ENCODE data around the gene CCL13. TPM values are rescaled to one million over a fixed set of nuclear protein-coding genes. Genes with fewer than 3 reads are reported as not detected.

The CCL13 gene
- total and polyA plus RNA-seq, 10 donors = 0.12 to 0.54 TPM; not detected in 8

- peak; percentile 47 for DNase-seq
- Histone ChIP-seq H3K4me1 (peaks cover 0 to 18% (median 6%) of the 10 kb centered on the region in 6 donors), H3K9me3 (no peaks in the 10 kb centered on the region), H3K27ac (no peak overlapping the region), H3K36me3 (no peaks in the 10 kb centered on the region), H3K27me3 (replicated peaks in 1 of 7) (no peaks in the 10 kb centered on the region), H3K4me3 (no peak overlapping the region)
- intact Hi-C loops (cut with DNase I; ENCODE audit: low total_unique reads) = no loop called here
- TF ChIP-seq POLR2A (IDR thresholded peaks at IDR 0.05) (no peak), CTCF (IDR thresholded peaks at IDR 0.05 in 8 of 11, conservative IDR thresholded peaks at IDR 0.05 in 3 of 11) (no peak), POLR2AphosphoS5 (IDR thresholded peaks at IDR 0.05) (no peak)
- 56 to 68% (median 64%) methylated on average over 5 of the region's 5 CpGs for WGBS, 5 donors
These were observed 30.6 kb downstream of the CCL13 start for GRCh38 chr17:34386697-34387550.

DNA sequence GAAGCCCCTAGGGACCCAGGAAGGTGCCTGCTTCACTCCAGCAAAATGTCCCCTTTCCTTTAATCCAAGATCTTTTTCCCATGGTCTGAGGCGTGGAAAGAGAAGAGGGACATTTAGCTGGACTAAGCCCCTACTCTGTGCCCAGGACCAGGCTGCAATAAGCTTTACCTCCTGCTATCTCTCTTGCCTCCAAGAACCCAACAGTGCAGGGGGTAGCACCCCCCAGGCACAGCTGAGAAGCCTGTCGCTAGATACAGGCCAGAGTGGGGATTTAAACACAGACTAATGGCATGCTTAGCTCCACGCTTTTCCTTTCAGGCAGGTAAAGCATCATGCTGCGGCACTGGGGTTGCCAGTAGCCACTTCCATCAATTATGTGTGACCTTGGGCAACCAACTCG is 31.3 kb downstream of the CCL13 start:
- TF ChIP-seq POLR2A (IDR thresholded peaks at IDR 0.05) (no peak), CTCF (IDR thresholded peaks at IDR 0.05 in 8 of 11, conservative IDR thresholded peaks at IDR 0.05 in 3 of 11) (no peak), POLR2AphosphoS5 (IDR thresholded peaks at IDR 0.05) (no peak)
- H3K9me3 ChIP-seq = no peaks in the 10 kb centered on the region
- H3K27ac ChIP-seq = no peak overlapping the region
- intact Hi-C loops (cut with DNase I; ENCODE audit: low total_unique reads) = no loop called here
- no peak overlapping the region for H3K4me3 ChIP-seq
- 42 to 69% (median 60%) methylated on average over 2 to 5 of the region's 5 CpGs for WGBS, 5 donors
- H3K36me3 ChIP-seq = no peaks in the 10 kb centered on the region
- peaks cover 0 to 14% (median 4%) of the 10 kb centered on the region in 6 donors for H3K4me1 ChIP-seq
- H3K27me3 ChIP-seq (replicated peaks in 1 of 7) = no peaks in the 10 kb centered on the region
- DNase-seq = no peak

DNA sequence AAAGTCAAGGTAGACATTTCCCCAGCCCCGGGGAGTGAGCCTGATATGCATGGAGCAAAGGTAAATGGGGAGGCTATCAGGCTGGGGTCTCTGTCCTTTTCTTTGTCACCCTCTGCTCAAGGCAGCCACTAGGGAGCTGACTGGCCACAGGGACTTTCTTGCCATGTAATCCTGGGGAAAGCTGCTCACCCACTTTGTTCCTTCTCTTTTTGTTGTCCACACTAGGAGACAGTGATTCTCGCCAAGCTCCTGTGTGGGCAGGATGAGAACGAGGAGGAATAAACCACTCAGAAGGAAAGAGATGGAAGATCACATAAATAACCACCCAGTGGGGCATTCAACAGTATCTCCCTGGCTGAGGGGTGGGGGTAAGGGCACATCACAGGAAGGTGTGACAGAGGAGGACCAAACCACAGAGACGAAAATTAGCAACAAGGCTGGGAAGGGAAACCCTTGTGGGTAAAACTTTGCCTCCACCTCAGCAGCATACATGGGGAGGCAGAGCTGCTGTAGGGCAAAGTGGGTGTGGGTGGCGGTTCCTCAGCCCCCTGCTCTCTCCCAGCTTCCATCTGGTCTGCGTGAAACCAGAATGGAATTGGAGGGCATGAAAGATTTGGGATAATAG is 33.0 kb downstream of the CCL13 start:
- H3K4me1 ChIP-seq = peaks cover 0 to 10% (median 3%) of the 10 kb centered on the region in 6 donors
- TF ChIP-seq POLR2AphosphoS5 (IDR thresholded peaks at IDR 0.05) = no peak
- TF ChIP-seq POLR2A (IDR thresholded peaks at IDR 0.05) = no peak
- TF ChIP-seq CTCF (IDR thresholded peaks at IDR 0.05 in 8 of 11, conservative IDR thresholded peaks at IDR 0.05 in 3 of 11) = no peak
- WGBS, 5 donors = 39 to 52% (median 44%) methylated on average over 6 of the region's 6 CpGs
- no peaks in the 10 kb centered on the region for H3K27me3 ChIP-seq (replicated peaks in 1 of 7)
- H3K4me3 ChIP-seq = no peak overlapping the region
- intact Hi-C loops (cut with DNase I; ENCODE audit: low total_unique reads) = no loop called here
- no peak overlapping the region for H3K27ac ChIP-seq
- H3K36me3 ChIP-seq = no peaks in the 10 kb centered on the region
- H3K9me3 ChIP-seq = no peaks in the 10 kb centered on the region
- DNase-seq = no peak

DNA sequence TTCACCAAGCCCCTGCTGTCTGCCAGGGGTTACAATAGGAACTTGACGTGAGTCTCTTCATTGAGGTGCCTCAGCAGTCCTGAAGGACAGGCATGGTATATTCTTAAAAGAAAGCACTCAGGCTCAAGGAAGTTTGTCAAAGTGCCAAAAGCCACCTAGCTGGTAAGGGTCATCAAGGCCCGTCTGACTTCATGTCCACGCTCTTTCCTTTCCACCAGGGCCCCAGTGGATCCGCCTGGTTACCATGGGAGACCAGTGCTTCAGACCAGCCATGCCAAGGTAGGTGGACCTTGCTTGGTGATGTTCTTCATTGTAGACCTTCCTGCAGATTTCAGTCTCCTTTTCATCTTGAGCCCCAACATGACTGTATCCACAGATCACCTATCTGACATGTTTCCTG is 34.4 kb downstream of the CCL13 start:
- H3K9me3 ChIP-seq = no peaks in the 10 kb centered on the region
- WGBS, 5 donors = 84 to 97% (median 93%) methylated on average over 4 of the region's 4 CpGs
- H3K36me3 ChIP-seq = no peaks in the 10 kb centered on the region
- H3K4me1 ChIP-seq = peaks cover 0 to 10% (median 3%) of the 10 kb centered on the region in 6 donors
- H3K27ac ChIP-seq = no peak overlapping the region
- no peaks in the 10 kb centered on the region for H3K27me3 ChIP-seq (replicated peaks in 1 of 7)
- intact Hi-C loops (cut with DNase I; ENCODE audit: low total_unique reads) = no loop called here
- TF ChIP-seq POLR2A (IDR thresholded peaks at IDR 0.05) = no peak
- no peak for TF ChIP-seq POLR2AphosphoS5 (IDR thresholded peaks at IDR 0.05)
- TF ChIP-seq CTCF (IDR thresholded peaks at IDR 0.05 in 8 of 11, conservative IDR thresholded peaks at IDR 0.05 in 3 of 11) = no peak
- DNase-seq = no peak
- no peak overlapping the region for H3K4me3 ChIP-seq
